HepG2 (cell line): ENCODE results near the gene LAMC3. TPM values are rescaled to one million over a fixed set of nuclear protein-coding genes. Genes with fewer than 3 reads are reported as not detected.

ENCODE experiments used
- ATAC-seq: fragments of 200-7000 bp; cut with Tn5 transposase; 3 replicates; pipeline ENCODE4 v1.9.1; 2020; ENCODE audit warnings: mild to moderate bottlenecking, moderate library complexity
- BruUV-seq: library from RNA; stranded (reverse); fragments of 400-500 nt; replicated peaks from 2 replicates; lab custom pipeline; 2021; lab: Mats Ljungman, UMichigan
- CTCF ChIA-PET: fragments of 300-600 bp; formaldehyde crosslinking; extraction: SDS; loops from one replicate; lab custom pipeline; 2021; ENCODE audit warnings: low total read pairs, inconsistent platforms, low intra/inter-chr PET ratio; lab: Yijun Ruan, JAX
- POLR2A ChIA-PET: fragments of 350-600 bp; sonication (Branson Sonifier 250); formaldehyde crosslinking; loops from one replicate; lab custom pipeline; 2020; ENCODE audit warnings: antibody characterized with exemption, inconsistent platforms; lab: Yijun Ruan, JAX
- DNase-seq: peaks from one replicate; pipeline ENCODE4 v3.0.0-alpha.2; 2015; ENCODE audit warnings: low spot score
- FAIRE-seq: peaks from 3 replicates; lab custom pipeline; 2011; peaks lifted over from hg19 to GRCh38; lab: Jason Lieb, UNC
- H2AFZ ChIP-seq: one replicate; pipeline ENCODE4 v1.6.1; 2011; ENCODE audit warnings: low read length, inconsistent platforms
- H3K27ac ChIP-seq: fragments of 300-600 bp; 3 replicates; pipeline ENCODE4 v1.8.0; 2011; ENCODE audit warnings: mixed run types, mild to moderate bottlenecking, mixed read lengths, low read length, inconsistent platforms; ENCODE audit not compliant: insufficient read depth; ENCODE audit errors: extremely low read length
- H3K27me3 ChIP-seq, 2 experiments: fragments of 200-600 bp in 1 of 2; 2 replicates in 1 of 2; 3 replicates in 1 of 2; pipeline versions ENCODE4 v1.6.0 to v1.8.0; 2011; ENCODE audit warnings: low read length in 2 of 2, mild to moderate bottlenecking in 2 of 2, moderate library complexity in 2 of 2, inconsistent platforms in 1 of 2; ENCODE audit not compliant: insufficient read depth in 2 of 2, control insufficient read depth in 1 of 2
- H3K36me3 ChIP-seq, 2 experiments: fragments of 200-600 bp in 1 of 2; replicated peaks in 1 of 2; 2 replicates in 1 of 2; 3 replicates in 1 of 2; pipeline versions ENCODE4 v1.5.1 to v1.8.0; 2011; ENCODE audit warnings: low read length in 2 of 2, inconsistent platforms in 1 of 2; ENCODE audit not compliant: insufficient read depth in 2 of 2, control insufficient read depth in 1 of 2
- H3K4me1 ChIP-seq: 2 replicates; pipeline ENCODE4 v1.5.1; 2012; ENCODE audit warnings: low read length, inconsistent platforms; ENCODE audit not compliant: insufficient read depth
- H3K4me2 ChIP-seq: 2 replicates; pipeline ENCODE4 v1.6.0; 2011; ENCODE audit warnings: low read depth, low read length, inconsistent platforms
- H3K4me3 ChIP-seq, 3 experiments: fragments of 200-600 bp in 1 of 3; sonication (generic), shearing (Covaris generic) in 1 of 3; replicated peaks in 1 of 3; 2 replicates each; pipeline ENCODE4 v1.5.1; 2011 to 2016; ENCODE audit warnings: low read length in 3 of 3, inconsistent platforms in 2 of 3, low read depth in 2 of 3, mild to moderate bottlenecking in 2 of 3, control low read depth in 1 of 3, mixed read lengths in 1 of 3; ENCODE audit not compliant: insufficient read depth in 1 of 3
- H3K79me2 ChIP-seq: one replicate; pipeline ENCODE4 v1.6.1; 2011; ENCODE audit warnings: low read length, inconsistent platforms; ENCODE audit not compliant: insufficient read depth
- H3K9ac ChIP-seq: 2 replicates; pipeline ENCODE4 v1.6.0; 2011; ENCODE audit warnings: mild to moderate bottlenecking, low read depth, low read length, inconsistent platforms; ENCODE audit not compliant: insufficient read depth
- H3K9me3 ChIP-seq: 2 replicates; pipeline ENCODE4 v1.5.1; 2012; ENCODE audit warnings: mild to moderate bottlenecking, low read length
- H4K20me1 ChIP-seq: 2 replicates; pipeline ENCODE4 v1.6.0; 2011; ENCODE audit warnings: inconsistent platforms, mild to moderate bottlenecking, low read length, moderate library complexity; ENCODE audit not compliant: insufficient read depth
- ARID2 ChIP-seq: sonication (generic); formaldehyde crosslinking; IDR thresholded peaks from 2 replicates; pipeline ENCODE4 v1.8.1; 2022; ENCODE audit warnings: mild to moderate bottlenecking, missing genetic modification reagents, borderline replicate concordance
- EP300 ChIP-seq, 3 experiments: sonication (generic) in 1 of 3; formaldehyde crosslinking in 1 of 3; IDR thresholded peaks; 2 replicates each; pipeline versions ENCODE4 v1.5.1 to v1.6.1; 2011 to 2020; ENCODE audit warnings: low read depth in 2 of 3, low read length in 2 of 3, borderline replicate concordance in 1 of 3, improper control_type of control experiment in 1 of 3, mild to moderate bottlenecking in 1 of 3, missing genetic modification reagents in 1 of 3, moderate library complexity in 1 of 3
- ERF ChIP-seq: IDR thresholded peaks from 2 replicates; pipeline ENCODE4 v1.6.1; 2018; ENCODE audit warnings: missing biosample characterization, missing genetic modification reagents
- HOXD1 ChIP-seq: sonication (generic); formaldehyde crosslinking; IDR thresholded peaks from 2 replicates; pipeline ENCODE4 v1.5.0; 2020; ENCODE audit warnings: missing genetic modification reagents
- KAT8 ChIP-seq: IDR thresholded peaks from 2 replicates; pipeline ENCODE4 v1.6.1; 2016; ENCODE audit warnings: missing genetic modification reagents, missing compliant biosample characterization
- SIN3A ChIP-seq: IDR thresholded peaks from 2 replicates; pipeline ENCODE4 v1.6.1; 2011; ENCODE audit warnings: low read depth, mild to moderate bottlenecking, control low read depth, low read length, borderline replicate concordance
- SUZ12 ChIP-seq: fragments of 150-350 bp; IDR thresholded peaks from 2 replicates; pipeline ENCODE4 v1.6.1; 2014; ENCODE audit warnings: low read depth, low read length
- TAF15 ChIP-seq: fragments of 200-400 bp; formaldehyde crosslinking; IDR thresholded peaks from one replicate; pipeline ENCODE4 v1.6.1; 2018; ENCODE audit warnings: mild to moderate bottlenecking, low read depth, low read length; ENCODE audit not compliant: poor library complexity, severe bottlenecking
- ZNF510 ChIP-seq: sonication (generic); formaldehyde crosslinking; IDR thresholded peaks from 2 replicates; pipeline ENCODE4 v1.4.0; 2020; ENCODE audit warnings: low read depth, mild to moderate bottlenecking, missing genetic modification reagents
- ZNF652 ChIP-seq: IDR thresholded peaks from 2 replicates; pipeline ENCODE4 v1.6.1; 2016; ENCODE audit warnings: low read depth, borderline replicate concordance
- ZNF75D ChIP-seq: sonication (generic); formaldehyde crosslinking; IDR thresholded peaks from 2 replicates; pipeline ENCODE4 v1.8.1; 2023; ENCODE audit warnings: missing genetic modification reagents, mild to moderate bottlenecking, borderline replicate concordance
- WGBS: methylation state at CpG from one replicate; pipeline ENCODE4 v1.1.6; 2017; ENCODE audit warnings: low lambda C conversion rate; 5-methylcytosine and 5-hydroxymethylcytosine counted together
- in situ Hi-C: cut with HindIII; loops from 2 replicates; pipeline ENCODE4 v1.10.0; 2017; ENCODE audit warnings: low pct_unique_long_range_greater_than_20kb; ENCODE audit not compliant: extremely low pct_ligation_motif_present
- intact Hi-C: fragments of 100-400 bp; cut with micrococcal nuclease; formaldehyde crosslinking; loops from one replicate; pipeline ENCODE4 v1.10.0; 2022; ENCODE audit not compliant: unreplicated experiment
- polyA plus RNA-seq, 8 experiments: library from polyadenylated mRNA; depleted of rRNA in 3 of 8; stranded (reverse) in 7 of 8; unstranded in 1 of 8; fragments of >200 nt; fragmentation: Illumina TruSeq in 4 of 8; extraction: Trizol in 4 of 8; gene quantifications; 2 replicates each; pipeline versions ENCODE4 v1.2.1 to v1.2.3, GENCODE V29; 2011 to 2016; ENCODE audit warnings: low read depth in 4 of 8, missing spikeins in 1 of 8, mixed read lengths in 1 of 8; ENCODE audit not compliant: insufficient read depth in 1 of 8
- total RNA-seq, 5 experiments: library from RNA; depleted of rRNA; stranded (reverse); fragments of >200 nt; fragmentation: Illumina TruSeq; extraction: Trizol; gene quantifications; 2 replicates each; pipeline ENCODE4 v1.2.3, GENCODE V29; 2016; ENCODE audit warnings: low read depth in 1 of 5
- TF ChIP-seq, protein P1 (sequence below): sonication (generic); formaldehyde crosslinking; conservative IDR thresholded peaks from 2 replicates; pipeline ENCODE4 v1.4.0; 2020; ENCODE audit warnings: missing genetic modification reagents
- TF ChIP-seq, protein P2 (sequence below): sonication (generic); formaldehyde crosslinking; conservative IDR thresholded peaks from 2 replicates; pipeline ENCODE4 v1.4.0; 2020; ENCODE audit warnings: missing genetic modification reagents
- TF ChIP-seq, protein P3 (sequence below): sonication (generic); formaldehyde crosslinking; IDR thresholded peaks from 2 replicates; pipeline ENCODE4 v1.9.0; 2021; ENCODE audit warnings: mild to moderate bottlenecking, missing genetic modification reagents

LAMC3 gene
- total and polyA plus RNA-seq, 2 of the 13 experiments (the other 11 are each of a cell fraction or from before 2014, with no cell fraction given): 0.07 to 0.57 TPM

DNA sequence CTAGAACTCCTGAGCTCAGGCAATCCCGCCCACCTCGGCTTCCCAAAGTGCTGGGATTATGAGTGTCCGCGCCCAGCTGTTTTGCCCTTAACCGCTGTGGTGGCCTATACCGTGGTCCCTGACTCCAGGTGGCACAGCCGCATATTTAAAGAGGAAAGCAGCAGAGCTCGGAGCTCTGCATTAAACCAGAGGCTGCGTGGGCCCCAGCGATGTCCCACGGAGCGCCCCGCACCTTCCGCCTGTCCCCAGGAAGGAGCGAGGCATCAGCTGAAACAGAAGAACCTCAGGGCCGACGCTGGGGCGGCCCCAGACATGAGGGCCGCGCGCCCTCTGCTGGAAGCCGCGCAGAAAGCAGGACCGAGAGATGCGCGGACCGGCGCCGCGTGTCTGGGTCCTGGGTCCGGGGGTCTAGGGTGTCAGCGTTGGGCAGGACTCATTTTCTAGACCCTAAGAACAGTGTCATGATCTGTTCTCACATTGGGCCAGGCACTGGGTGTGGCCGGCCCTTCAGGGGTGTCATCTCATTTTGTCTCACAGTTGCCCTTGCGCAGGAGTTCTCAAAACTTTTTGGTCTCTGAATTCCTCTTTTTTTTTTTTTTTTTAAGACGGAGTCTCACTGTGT is 37.7 kb downstream of the LAMC3 start (continued):
- TF ChIP-seq EP300 (IDR thresholded peaks at IDR 0.05; ENCODE audit: low read depth in 2 of 2, low read length in 2 of 2) (no peak), EP300 (CRISPR knock-in tag; IDR thresholded peaks at IDR 0.05; ENCODE audit: borderline replicate concordance) (no peak)

DNA sequence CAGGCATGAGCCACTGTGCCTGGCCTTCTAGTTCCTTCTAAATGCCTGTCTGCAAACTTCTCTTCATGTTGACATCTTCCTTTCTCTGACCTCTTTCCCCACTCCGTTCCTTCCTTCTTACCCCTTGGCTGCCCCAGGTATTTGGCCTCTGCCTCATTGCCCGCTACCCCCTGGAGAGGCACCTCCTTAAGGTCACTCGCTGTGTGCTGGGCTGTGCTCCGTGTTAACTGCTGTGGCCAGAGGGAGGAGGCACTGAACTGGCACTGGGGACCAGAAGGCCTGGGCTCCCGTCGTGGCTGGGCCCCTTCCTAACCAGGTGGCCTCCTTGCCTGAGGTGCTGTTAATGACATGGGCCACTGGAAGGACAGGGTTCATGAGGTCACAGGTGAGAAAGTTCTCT is 39.4 kb downstream of the LAMC3 start:
- Histone ChIP-seq H3K4me3 (no peak overlapping the region), H4K20me1 (no peaks in the 10 kb centered on the region), H3K27ac (no peak overlapping the region), H3K36me3 (no peaks in the 10 kb centered on the region), H3K4me2 (no peak overlapping the region), H3K9ac (no peak overlapping the region), H3K4me1 (no peaks in the 10 kb centered on the region), H3K9me3 (no peaks in the 10 kb centered on the region), H2AFZ (no peak overlapping the region), H3K79me2 (no peaks in the 10 kb centered on the region), H3K27me3 (peaks cover 3 to 45% of the 10 kb centered on the region in 2 experiments; a peak in 2 of 5 replicates)
- BruUV-seq: no TSS peak
- WGBS: 47% methylated on average over 6 of the region's 6 CpGs
- intact Hi-C loops (loop anchor here (5.0 kb wide), 2 partner anchors 41 to 181 kb away; partner anchors contain the start of gene LAMC3), in situ Hi-C loops (loop anchor here (5.0 kb wide), 1 partner anchor 36 kb away; no protein-coding TSS in a partner anchor)
- POLR2A ChIA-PET: no interaction called here
- no peak for ATAC-seq
- DNase-seq: no peak
- CTCF ChIA-PET: no interaction called here
- no peak for FAIRE-seq
- TF ChIP-seq ARID2 (no peak), ZNF75D (CRISPR knock-in tag) (no peak), SUZ12 (no peak), ERF (CRISPR knock-in tag) (no peak), ZNF652 (CRISPR knock-in tag) (no peak), HOXD1 (CRISPR knock-in tag) (no peak), SIN3A (no peak), TAF15 (no peak), KAT8 (CRISPR knock-in tag) (no peak), ZNF510 (CRISPR knock-in tag) (no peak)
- TF ChIP-seq, protein P1, sequence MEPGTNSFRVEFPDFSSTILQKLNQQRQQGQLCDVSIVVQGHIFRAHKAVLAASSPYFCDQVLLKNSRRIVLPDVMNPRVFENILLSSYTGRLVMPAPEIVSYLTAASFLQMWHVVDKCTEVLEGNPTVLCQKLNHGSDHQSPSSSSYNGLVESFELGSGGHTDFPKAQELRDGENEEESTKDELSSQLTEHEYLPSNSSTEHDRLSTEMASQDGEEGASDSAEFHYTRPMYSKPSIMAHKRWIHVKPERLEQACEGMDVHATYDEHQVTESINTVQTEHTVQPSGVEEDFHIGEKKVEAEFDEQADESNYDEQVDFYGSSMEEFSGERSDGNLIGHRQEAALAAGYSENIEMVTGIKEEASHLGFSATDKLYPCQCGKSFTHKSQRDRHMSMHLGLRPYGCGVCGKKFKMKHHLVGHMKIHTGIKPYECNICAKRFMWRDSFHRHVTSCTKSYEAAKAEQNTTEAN (CRISPR knock-in tag): no peak
- TF ChIP-seq, protein P2, sequence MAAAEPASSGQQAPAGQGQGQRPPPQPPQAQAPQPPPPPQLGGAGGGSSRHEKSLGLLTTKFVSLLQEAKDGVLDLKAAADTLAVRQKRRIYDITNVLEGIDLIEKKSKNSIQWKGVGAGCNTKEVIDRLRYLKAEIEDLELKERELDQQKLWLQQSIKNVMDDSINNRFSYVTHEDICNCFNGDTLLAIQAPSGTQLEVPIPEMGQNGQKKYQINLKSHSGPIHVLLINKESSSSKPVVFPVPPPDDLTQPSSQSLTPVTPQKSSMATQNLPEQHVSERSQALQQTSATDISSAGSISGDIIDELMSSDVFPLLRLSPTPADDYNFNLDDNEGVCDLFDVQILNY (CRISPR knock-in tag): no peak
- TF ChIP-seq, protein P3, sequence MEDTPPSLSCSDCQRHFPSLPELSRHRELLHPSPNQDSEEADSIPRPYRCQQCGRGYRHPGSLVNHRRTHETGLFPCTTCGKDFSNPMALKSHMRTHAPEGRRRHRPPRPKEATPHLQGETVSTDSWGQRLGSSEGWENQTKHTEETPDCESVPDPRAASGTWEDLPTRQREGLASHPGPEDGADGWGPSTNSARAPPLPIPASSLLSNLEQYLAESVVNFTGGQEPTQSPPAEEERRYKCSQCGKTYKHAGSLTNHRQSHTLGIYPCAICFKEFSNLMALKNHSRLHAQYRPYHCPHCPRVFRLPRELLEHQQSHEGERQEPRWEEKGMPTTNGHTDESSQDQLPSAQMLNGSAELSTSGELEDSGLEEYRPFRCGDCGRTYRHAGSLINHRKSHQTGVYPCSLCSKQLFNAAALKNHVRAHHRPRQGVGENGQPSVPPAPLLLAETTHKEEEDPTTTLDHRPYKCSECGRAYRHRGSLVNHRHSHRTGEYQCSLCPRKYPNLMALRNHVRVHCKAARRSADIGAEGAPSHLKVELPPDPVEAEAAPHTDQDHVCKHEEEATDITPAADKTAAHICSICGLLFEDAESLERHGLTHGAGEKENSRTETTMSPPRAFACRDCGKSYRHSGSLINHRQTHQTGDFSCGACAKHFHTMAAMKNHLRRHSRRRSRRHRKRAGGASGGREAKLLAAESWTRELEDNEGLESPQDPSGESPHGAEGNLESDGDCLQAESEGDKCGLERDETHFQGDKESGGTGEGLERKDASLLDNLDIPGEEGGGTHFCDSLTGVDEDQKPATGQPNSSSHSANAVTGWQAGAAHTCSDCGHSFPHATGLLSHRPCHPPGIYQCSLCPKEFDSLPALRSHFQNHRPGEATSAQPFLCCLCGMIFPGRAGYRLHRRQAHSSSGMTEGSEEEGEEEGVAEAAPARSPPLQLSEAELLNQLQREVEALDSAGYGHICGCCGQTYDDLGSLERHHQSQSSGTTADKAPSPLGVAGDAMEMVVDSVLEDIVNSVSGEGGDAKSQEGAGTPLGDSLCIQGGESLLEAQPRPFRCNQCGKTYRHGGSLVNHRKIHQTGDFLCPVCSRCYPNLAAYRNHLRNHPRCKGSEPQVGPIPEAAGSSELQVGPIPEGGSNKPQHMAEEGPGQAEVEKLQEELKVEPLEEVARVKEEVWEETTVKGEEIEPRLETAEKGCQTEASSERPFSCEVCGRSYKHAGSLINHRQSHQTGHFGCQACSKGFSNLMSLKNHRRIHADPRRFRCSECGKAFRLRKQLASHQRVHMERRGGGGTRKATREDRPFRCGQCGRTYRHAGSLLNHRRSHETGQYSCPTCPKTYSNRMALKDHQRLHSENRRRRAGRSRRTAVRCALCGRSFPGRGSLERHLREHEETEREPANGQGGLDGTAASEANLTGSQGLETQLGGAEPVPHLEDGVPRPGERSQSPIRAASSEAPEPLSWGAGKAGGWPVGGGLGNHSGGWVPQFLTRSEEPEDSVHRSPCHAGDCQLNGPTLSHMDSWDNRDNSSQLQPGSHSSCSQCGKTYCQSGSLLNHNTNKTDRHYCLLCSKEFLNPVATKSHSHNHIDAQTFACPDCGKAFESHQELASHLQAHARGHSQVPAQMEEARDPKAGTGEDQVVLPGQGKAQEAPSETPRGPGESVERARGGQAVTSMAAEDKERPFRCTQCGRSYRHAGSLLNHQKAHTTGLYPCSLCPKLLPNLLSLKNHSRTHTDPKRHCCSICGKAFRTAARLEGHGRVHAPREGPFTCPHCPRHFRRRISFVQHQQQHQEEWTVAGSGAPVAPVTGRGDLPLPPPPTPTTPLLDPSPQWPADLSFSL (CRISPR knock-in tag): no peak
